Skeletal muscle satellite cell (primary cell): ENCODE measurements around the gene PANK4.

Source experiments
- H3K27me3 ChIP-seq: 2 replicates; pipeline ENCODE4 v1.7.0; 2013; ENCODE audit warnings: low read length; ENCODE audit not compliant: control insufficient read depth, insufficient read depth
- H3K36me3 ChIP-seq: 2 replicates; pipeline ENCODE4 v1.7.0; 2013; ENCODE audit warnings: mild to moderate bottlenecking, control low read depth, low read length; ENCODE audit not compliant: insufficient read depth
- H3K4me1 ChIP-seq: 2 replicates; pipeline ENCODE4 v1.7.0; 2013; ENCODE audit warnings: low read length; ENCODE audit not compliant: control insufficient read depth, insufficient read depth
- H3K4me2 ChIP-seq: 2 replicates; pipeline ENCODE4 v1.7.0; 2013; ENCODE audit warnings: mild to moderate bottlenecking, low read length
- H3K4me3 ChIP-seq: 2 replicates; pipeline ENCODE4 v1.7.0; 2013; ENCODE audit warnings: low read length
- H3K9ac ChIP-seq: 2 replicates; pipeline ENCODE4 v1.7.0; 2013; ENCODE audit warnings: mild to moderate bottlenecking, low read depth, low read length, moderate library complexity
- H3K9me3 ChIP-seq: replicated peaks from 2 replicates; pipeline ENCODE4 v1.7.0; 2013; ENCODE audit warnings: mild to moderate bottlenecking, control low read depth, low read length

Gene PANK4

GRCh38 chr1:2469103-2469940, 57.1 kb downstream of the PANK4 start:
- H3K27me3 ChIP-seq, result peaks cover 22% of the 10 kb centered on the region

GRCh38 chr1:2468540-2468939, 57.9 kb downstream of the PANK4 start:
- no peaks in the 10 kb centered on the region for H3K9me3 ChIP-seq
- H3K4me3 ChIP-seq, result no peak overlapping the region
- H3K4me1 ChIP-seq, result peaks cover 11% of the 10 kb centered on the region
- H3K36me3 ChIP-seq, result no peaks in the 10 kb centered on the region
- no peak overlapping the region for H3K4me2 ChIP-seq
- H3K9ac ChIP-seq, result no peak overlapping the region
- peaks cover 30% of the 10 kb centered on the region for H3K27me3 ChIP-seq

More at GRCh38 chr1:2469103-2469940, 57.1 kb downstream of the PANK4 start:
- Histone ChIP-seq H3K4me1 (peaks cover 18% of the 10 kb centered on the region), H3K4me2 (no peak overlapping the region), H3K9me3 (no peaks in the 10 kb centered on the region), H3K36me3 (no peaks in the 10 kb centered on the region), H3K4me3 (no peak overlapping the region), H3K9ac (no peak overlapping the region)

GRCh38 chr1:2468041-2468472, 58.3 kb downstream of the PANK4 start:
- Histone ChIP-seq H3K27me3 (peaks cover 35% of the 10 kb centered on the region), H3K9me3 (no peaks in the 10 kb centered on the region), H3K9ac (no peak overlapping the region), H3K4me1 (peaks cover 11% of the 10 kb centered on the region), H3K36me3 (no peaks in the 10 kb centered on the region), H3K4me3 (no peak overlapping the region), H3K4me2 (no peak overlapping the region)

- Histone ChIP-seq H3K9me3 (no peaks in the 10 kb centered on the region), H3K9ac (no peak overlapping the region), H3K4me1 (peaks cover 11% of the 10 kb centered on the region), H3K27me3 (peaks cover 42% of the 10 kb centered on the region), H3K4me3 (no peak overlapping the region), H3K4me2 (no peak overlapping the region), H3K36me3 (no peaks in the 10 kb centered on the region)
Measured at GRCh38 chr1:2466958-2467554, 59.3 kb downstream of the PANK4 start.

GRCh38 chr1:2466270-2466665, 60.1 kb downstream of the PANK4 start:
- H3K9me3 ChIP-seq, result no peaks in the 10 kb centered on the region
- H3K4me3 ChIP-seq, result no peak overlapping the region
- H3K9ac ChIP-seq, result no peak overlapping the region
- H3K4me2 ChIP-seq, result no peak overlapping the region
- no peaks in the 10 kb centered on the region for H3K36me3 ChIP-seq
- peaks cover 11% of the 10 kb centered on the region for H3K4me1 ChIP-seq
- H3K27me3 ChIP-seq, result peaks cover 46% of the 10 kb centered on the region

GRCh38 chr1:2465371-2466269, 60.8 kb downstream of the PANK4 start:
- Histone ChIP-seq H3K9me3 (no peaks in the 10 kb centered on the region), H3K36me3 (no peaks in the 10 kb centered on the region), H3K4me1 (peaks cover 13% of the 10 kb centered on the region), H3K27me3 (peaks cover 47% of the 10 kb centered on the region), H3K9ac (no peak overlapping the region), H3K4me2 (no peak overlapping the region), H3K4me3 (no peak overlapping the region)

GRCh38 chr1:2463396-2463795, 63.0 kb downstream of the PANK4 start:
- H3K36me3 ChIP-seq, result no peaks in the 10 kb centered on the region
- H3K4me1 ChIP-seq, result peaks cover 14% of the 10 kb centered on the region
- no peak overlapping the region for H3K4me2 ChIP-seq
- peaks cover 42% of the 10 kb centered on the region for H3K27me3 ChIP-seq
- H3K9ac ChIP-seq, result no peak overlapping the region
- H3K9me3 ChIP-seq, result no peaks in the 10 kb centered on the region
- no peak overlapping the region for H3K4me3 ChIP-seq

- Histone ChIP-seq H3K4me2 (no peak overlapping the region), H3K4me1 (peaks cover 14% of the 10 kb centered on the region), H3K4me3 (no peak overlapping the region), H3K27me3 (peaks cover 42% of the 10 kb centered on the region), H3K9me3 (no peaks in the 10 kb centered on the region), H3K9ac (no peak overlapping the region), H3K36me3 (no peaks in the 10 kb centered on the region)
Measured at GRCh38 chr1:2462819-2463218, 63.6 kb downstream of the PANK4 start.

- no peaks in the 10 kb centered on the region for H3K9me3 ChIP-seq
- H3K4me3 ChIP-seq, result no peak overlapping the region
- H3K4me2 ChIP-seq, result no peak overlapping the region
- no peaks in the 10 kb centered on the region for H3K36me3 ChIP-seq
- peaks cover 40% of the 10 kb centered on the region for H3K27me3 ChIP-seq
- H3K4me1 ChIP-seq, result peaks cover 14% of the 10 kb centered on the region
- H3K9ac ChIP-seq, result no peak overlapping the region
Measured at GRCh38 chr1:2460996-2461751, 65.2 kb downstream of the PANK4 start.

- Histone ChIP-seq H3K9ac (no peak overlapping the region), H3K4me3 (no peak overlapping the region), H3K9me3 (no peaks in the 10 kb centered on the region), H3K4me1 (peaks cover 16% of the 10 kb centered on the region), H3K36me3 (no peaks in the 10 kb centered on the region), H3K4me2 (peak overlapping the region; percentile 38), H3K27me3 (peaks cover 33% of the 10 kb centered on the region)
Measured at GRCh38 chr1:2460203-2460602, 66.2 kb downstream of the PANK4 start.

GRCh38 chr1:2459757-2460156, 66.6 kb downstream of the PANK4 start:
- H3K36me3 ChIP-seq, result no peaks in the 10 kb centered on the region
- H3K9me3 ChIP-seq, result no peaks in the 10 kb centered on the region
- H3K27me3 ChIP-seq, result peaks cover 29% of the 10 kb centered on the region
- peak overlapping the region; percentile 38 for H3K4me2 ChIP-seq
- H3K9ac ChIP-seq, result no peak overlapping the region
- H3K4me1 ChIP-seq, result peaks cover 16% of the 10 kb centered on the region
- H3K4me3 ChIP-seq, result no peak overlapping the region
